GM12878 (cell line): ENCODE measurements around the gene ANTXR1. TPM values are rescaled to one million over a fixed set of nuclear protein-coding genes. Genes with fewer than 3 reads are reported as not detected.

ENCODE experiments used
- ATAC-seq: fragments of 200-7000 bp; cut with Tn5 transposase; 3 replicates; pipeline ENCODE4 v1.9.1; 2020; ENCODE audit warnings: mild to moderate bottlenecking, moderate library complexity
- BruUV-seq: library from RNA; stranded (reverse); fragments of 400-500 nt; replicated peaks from 2 replicates; lab custom pipeline; 2021; lab: Mats Ljungman, UMichigan
- CTCF ChIA-PET: fragments of 300-600 bp; sonication (Branson Sonifier 250); formaldehyde crosslinking; extraction: SDS; loops from one replicate; lab custom pipeline; 2021; ENCODE audit warnings: inconsistent platforms; lab: Yijun Ruan, JAX
- POLR2A ChIA-PET: fragments of 350-600 bp; formaldehyde crosslinking; extraction: SDS; loops from one replicate; lab custom pipeline; 2021; ENCODE audit warnings: inconsistent platforms; lab: Charles Lee
- RAD21 ChIA-PET: fragments of 300-600 bp; sonication (Branson Sonifier 250); formaldehyde crosslinking; loops from one replicate; lab custom pipeline; 2023; ENCODE audit warnings: antibody characterized with exemption; ENCODE audit not compliant: unreplicated experiment; lab: Charles Lee
- SMC1A ChIA-PET: fragments of 300-600 bp; sonication (Branson Sonifier 250); formaldehyde crosslinking; loops from one replicate; lab custom pipeline; 2023; ENCODE audit not compliant: unreplicated experiment, uncharacterized antibody; lab: Charles Lee
- DNase-seq: peaks from one replicate; pipeline ENCODE4 v3.0.0-alpha.2; 2011; ENCODE audit warnings: low read depth, low spot score
- FAIRE-seq: peaks from 3 replicates; lab custom pipeline; 2011; peaks lifted over from hg19 to GRCh38; lab: Jason Lieb, UNC
- H2AFZ ChIP-seq: 2 replicates; pipeline ENCODE4 v1.6.0; 2011; ENCODE audit warnings: low read depth, low read length, control low read depth; ENCODE audit not compliant: control insufficient read depth
- H3K27ac ChIP-seq: 2 replicates; pipeline ENCODE4 v1.5.1; 2011; ENCODE audit warnings: control low read depth; ENCODE audit not compliant: control insufficient read depth, insufficient read depth
- H3K27me3 ChIP-seq, 2 experiments: replicated peaks in 1 of 2; 2 replicates each; pipeline versions ENCODE4 v1.6.0 to v1.6.1; 2011; ENCODE audit warnings: low read length in 1 of 2; ENCODE audit not compliant: control insufficient read depth in 2 of 2, insufficient read depth in 2 of 2
- H3K36me3 ChIP-seq, 2 experiments: 2 replicates each; pipeline ENCODE4 v1.5.1; 2011; ENCODE audit warnings: low read length in 1 of 2; ENCODE audit not compliant: control insufficient read depth in 2 of 2, insufficient read depth in 2 of 2
- H3K4me1 ChIP-seq: 2 replicates; pipeline ENCODE4 v1.6.1; 2011; ENCODE audit warnings: mild to moderate bottlenecking, low read length, moderate library complexity, mixed read lengths; ENCODE audit not compliant: control insufficient read depth, insufficient read depth
- H3K4me2 ChIP-seq: 2 replicates; pipeline ENCODE4 v1.6.0; 2011; ENCODE audit warnings: control low read depth; ENCODE audit not compliant: control insufficient read depth, insufficient read depth
- H3K4me3 ChIP-seq: fragments of 200-600 bp; sonication (generic); 2 replicates; pipeline ENCODE4 v1.5.1; 2016
- H3K79me2 ChIP-seq: 2 replicates; pipeline ENCODE4 v1.6.0; 2011; ENCODE audit warnings: low read length; ENCODE audit not compliant: control insufficient read depth, insufficient read depth
- H3K9ac ChIP-seq: 2 replicates; pipeline ENCODE4 v1.8.0; 2011; ENCODE audit warnings: low read length, control low read depth, mixed read lengths; ENCODE audit not compliant: control insufficient read depth, insufficient read depth
- H3K9me3 ChIP-seq: replicated peaks from 3 replicates; pipeline ENCODE4 v1.5.1; 2011; ENCODE audit warnings: mild to moderate bottlenecking, low read length; ENCODE audit not compliant: control insufficient read depth, insufficient read depth
- H4K20me1 ChIP-seq: 2 replicates; pipeline ENCODE4 v1.6.0; 2011; ENCODE audit not compliant: control insufficient read depth, insufficient read depth
- CBFB ChIP-seq: IDR thresholded peaks from 2 replicates; pipeline ENCODE4 v1.6.1; 2016; ENCODE audit warnings: antibody characterized with exemption, low read depth
- DPF2 ChIP-seq: fragments of 450-650 bp; IDR thresholded peaks from 2 replicates; pipeline ENCODE4 v1.6.1; 2017; ENCODE audit warnings: mild to moderate bottlenecking
- E2F4 ChIP-seq: IDR thresholded peaks from 2 replicates; pipeline ENCODE4 v1.6.1; 2012; ENCODE audit warnings: low read depth, low read length, improper control_type of control experiment
- HDAC6 ChIP-seq: fragments of 200-600 bp; sonication (generic); IDR thresholded peaks from one replicate; pipeline ENCODE4 v1.8.0; 2017; ENCODE audit warnings: antibody characterized with exemption; ENCODE audit not compliant: unreplicated experiment
- IKZF1 ChIP-seq: fragments of 450-650 bp; conservative IDR thresholded peaks from 2 replicates; pipeline ENCODE4 v1.6.1; 2017; ENCODE audit warnings: antibody characterized with exemption, mild to moderate bottlenecking
- NR2C2 ChIP-seq: IDR thresholded peaks from 2 replicates; pipeline ENCODE4 v1.6.1; 2011; ENCODE audit warnings: borderline replicate concordance, low read depth; ENCODE audit not compliant: control insufficient read depth, insufficient read length
- POLR2A ChIP-seq: IDR thresholded peaks from 2 replicates; pipeline ENCODE4 v1.6.1; 2011; ENCODE audit warnings: low read depth, mild to moderate bottlenecking, low read length
- POLR2AphosphoS2 ChIP-seq: IDR thresholded peaks from 2 replicates; pipeline ENCODE4 v1.6.1; 2011; ENCODE audit warnings: low read depth, mild to moderate bottlenecking, low read length, improper control_type of control experiment, moderate library complexity
- SRF ChIP-seq, 2 experiments: IDR thresholded peaks; 2 replicates each; pipeline ENCODE4 v1.6.1; 2011; ENCODE audit warnings: low read depth in 2 of 2, low read length in 2 of 2, mild to moderate bottlenecking in 1 of 2, moderate library complexity in 1 of 2
- TARDBP ChIP-seq: IDR thresholded peaks from 2 replicates; pipeline ENCODE4 v1.6.1; 2016; ENCODE audit warnings: borderline replicate concordance
- ZBED1 ChIP-seq: IDR thresholded peaks from 2 replicates; pipeline ENCODE4 v1.6.1; 2016; ENCODE audit warnings: borderline replicate concordance
- ZBTB33 ChIP-seq: fragments of 450-650 bp; IDR thresholded peaks from 2 replicates; pipeline ENCODE4 v1.6.1; 2017; ENCODE audit warnings: mild to moderate bottlenecking
- ZNF207 ChIP-seq: fragments of 450-650 bp; IDR thresholded peaks from 2 replicates; pipeline ENCODE4 v1.6.1; 2014; ENCODE audit warnings: antibody characterized with exemption, mild to moderate bottlenecking, borderline replicate concordance
- ZNF217 ChIP-seq: fragments of 450-650 bp; IDR thresholded peaks from 2 replicates; pipeline ENCODE4 v1.6.1; 2017; ENCODE audit warnings: antibody characterized with exemption, mild to moderate bottlenecking
- WGBS: methylation state at CpG from one replicate; pipeline ENCODE4 v1.1.6; 2016; ENCODE audit warnings: low lambda C conversion rate; ENCODE audit not compliant: insufficient replicate concordance, insufficient coverage; ENCODE audit errors: missing lambda C conversion rate; 5-methylcytosine and 5-hydroxymethylcytosine counted together
- in situ Hi-C: fragments of 300-500 bp; cut with MboI; formaldehyde crosslinking; loops from 9 replicates; pipeline ENCODE4 v1.14.3; 2018; ENCODE audit warnings: mixed read lengths
- intact Hi-C: fragments of 100-400 bp; cut with micrococcal nuclease; formaldehyde crosslinking; loops from one replicate; pipeline ENCODE4 v1.14.2; 2022; ENCODE audit not compliant: unreplicated experiment
- polyA plus RNA-seq, 11 experiments: library from polyadenylated mRNA; depleted of rRNA in 4 of 11; unstranded in 6 of 11; stranded (reverse) in 5 of 11; fragments of >200 nt; fragmentation: Nextera tagmentation in 4 of 11; fragmentation: Illumina TruSeq in 1 of 11; extraction: Ambion mirVana in 4 of 11; extraction: Trizol in 1 of 11; gene quantifications; 1 replicate in 1 of 11; 2 replicates in 10 of 11; pipeline versions ENCODE4 v1.2.1 to v1.2.3, GENCODE V29; 2011 to 2016; ENCODE audit warnings: inconsistent platforms in 2 of 11, missing spikeins in 2 of 11, low read depth in 1 of 11
- total RNA-seq, 4 experiments: library from RNA; depleted of rRNA in 3 of 4; stranded (reverse); fragments of >200 nt in 3 of 4; fragmentation: Illumina TruSeq in 1 of 4; extraction: Trizol in 1 of 4; gene quantifications; 2 replicates each; pipeline versions ENCODE4 v1.2.1 to v1.2.3, GENCODE V29; 2013 to 2021

The ANTXR1 gene
- total and polyA plus RNA-seq, 10 of the 15 experiments (the other 5 are each of a cell fraction or from before 2014, with no cell fraction given) = 0.09 to 0.26 TPM; not detected in 8

DNA sequence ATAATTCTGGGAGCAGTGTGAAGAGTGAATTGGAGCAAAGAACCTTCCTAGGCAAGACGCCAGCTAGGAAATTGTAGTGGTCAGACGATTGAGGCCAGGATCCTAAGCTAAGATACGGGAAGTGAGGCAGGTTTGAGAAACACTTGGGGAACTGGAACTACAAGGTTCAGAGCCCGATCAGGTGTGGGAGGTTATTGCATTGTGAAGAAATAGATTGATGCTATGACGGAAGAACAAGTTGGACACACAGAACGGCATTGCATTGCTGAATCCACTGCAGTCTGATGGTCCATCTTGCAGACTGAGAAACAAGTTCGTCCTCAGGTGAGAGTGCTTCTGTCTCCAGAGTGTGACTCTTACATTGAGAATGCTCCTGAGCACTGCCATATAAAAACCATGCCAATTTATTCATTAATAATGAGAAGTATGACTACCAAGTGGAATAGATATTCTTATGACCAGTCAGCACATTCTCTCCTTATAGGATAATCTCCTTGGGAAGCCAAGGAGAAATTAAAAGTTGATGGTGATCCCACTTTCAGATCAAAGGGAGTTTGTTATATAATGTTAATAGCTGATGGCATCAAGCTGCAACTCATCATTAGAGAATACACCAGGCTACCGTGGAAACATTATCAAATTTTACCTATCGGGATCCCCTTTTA, 30.9 kb downstream of the ANTXR1 start:
- ChIA-PET POLR2A (no interaction called here), SMC1A (no interaction called here), CTCF (no interaction called here), RAD21 (no interaction called here)
- in situ Hi-C loops (no loop called here), intact Hi-C loops (no loop called here)
- Histone ChIP-seq H3K4me3 (no peak overlapping the region), H3K27me3 (no peaks in the 10 kb centered on the region; a peak in 2 of 4 replicates), H3K79me2 (no peaks in the 10 kb centered on the region), H4K20me1 (no peaks in the 10 kb centered on the region), H3K9ac (no peak overlapping the region), H3K4me2 (no peak overlapping the region), H2AFZ (no peak overlapping the region), H3K36me3 (no peaks in the 10 kb centered on the region), H3K9me3 (no peaks in the 10 kb centered on the region), H3K27ac (no peak overlapping the region), H3K4me1 (no peaks in the 10 kb centered on the region)
- DNase-seq = no peak
- no peak for TF ChIP-seq ZNF217
- no peak for TF ChIP-seq TARDBP
- TF ChIP-seq DPF2 = no peak
- no peak for TF ChIP-seq SRF (IDR thresholded peaks at IDR 0.05; ENCODE audit: low read depth in 2 of 2, low read length in 2 of 2)
- no peak for TF ChIP-seq ZBTB33
- no peak for TF ChIP-seq ZNF207
- no peak for TF ChIP-seq IKZF1
- no peak for TF ChIP-seq CBFB
- no peak for TF ChIP-seq NR2C2
- TF ChIP-seq POLR2AphosphoS2 = no peak
- no peak for TF ChIP-seq POLR2A
- no peak for TF ChIP-seq E2F4
- no peak for TF ChIP-seq HDAC6
- TF ChIP-seq ZBED1 = no peak
- WGBS = 54% methylated on average over 9 of the region's 9 CpGs
- FAIRE-seq = no peak
- no peak for ATAC-seq
- no TSS peak for BruUV-seq
